DND-41 (cell line): ENCODE data around the gene TMEM39B.
"Not testable (repeated sequence)": the region's sequence is repeated elsewhere in the genome, so short reads cannot be mapped to it uniquely, and the experiment has no call there.

Source experiments
- ATAC-seq: fragments of 200-7000 bp; cut with Tn5 transposase; 3 replicates; pipeline ENCODE4 v1.9.1; 2021; ENCODE audit warnings: low read depth; ENCODE audit not compliant: insufficient read depth
- DNase-seq: peaks from one replicate; pipeline ENCODE4 v3.0.0-alpha.2; 2020
- H2AFZ ChIP-seq: 2 replicates; pipeline ENCODE4 v1.6.0; 2012; ENCODE audit warnings: low read depth, low read length
- H3K27ac ChIP-seq: 2 replicates; pipeline ENCODE4 v1.5.1; 2012; ENCODE audit warnings: low read length, inconsistent platforms
- H3K27me3 ChIP-seq: fragments of 200-600 bp; sonication (generic); 2 replicates; pipeline ENCODE4 v1.6.0; 2012; ENCODE audit warnings: low read length, mild to moderate bottlenecking, inconsistent platforms; ENCODE audit not compliant: insufficient read depth, poor library complexity
- H3K36me3 ChIP-seq: 2 replicates; pipeline ENCODE4 v1.5.1; 2012; ENCODE audit warnings: low read length, inconsistent platforms; ENCODE audit not compliant: insufficient read depth
- H3K4me1 ChIP-seq: 2 replicates; pipeline ENCODE4 v1.5.1; 2012; ENCODE audit warnings: mild to moderate bottlenecking, low read length; ENCODE audit not compliant: insufficient read depth
- H3K4me2 ChIP-seq: 2 replicates; pipeline ENCODE4 v1.6.0; 2012; ENCODE audit warnings: mild to moderate bottlenecking, moderate library complexity, low read length, inconsistent platforms; ENCODE audit not compliant: insufficient read depth
- H3K4me3 ChIP-seq, 2 experiments: fragments of 200-600 bp in 1 of 2; shearing (Covaris generic) in 1 of 2; 2 replicates each; pipeline ENCODE4 v1.5.1; 2012 to 2016; ENCODE audit warnings: inconsistent platforms in 2 of 2, low read length in 2 of 2, mild to moderate bottlenecking in 2 of 2, low read depth in 1 of 2, moderate library complexity in 1 of 2
- H3K79me2 ChIP-seq: 2 replicates; pipeline ENCODE4 v1.6.0; 2012; ENCODE audit warnings: low read length, inconsistent platforms; ENCODE audit not compliant: insufficient read depth
- H3K9ac ChIP-seq: 2 replicates; pipeline ENCODE4 v1.6.0; 2012; ENCODE audit warnings: low read depth, mild to moderate bottlenecking, inconsistent platforms, low read length, moderate library complexity
- H3K9me3 ChIP-seq: 2 replicates; pipeline ENCODE4 v1.5.1; 2012; ENCODE audit warnings: low read length, moderate library complexity, mild to moderate bottlenecking, inconsistent platforms; ENCODE audit not compliant: insufficient read depth, severe bottlenecking
- H4K20me1 ChIP-seq: 2 replicates; pipeline ENCODE4 v1.6.0; 2012; ENCODE audit warnings: low read length; ENCODE audit not compliant: insufficient read depth
- CTCF ChIP-seq: IDR thresholded peaks from 2 replicates; pipeline ENCODE4 v1.5.1; 2012; ENCODE audit warnings: borderline replicate concordance, low read length, moderate library complexity, mild to moderate bottlenecking; ENCODE audit not compliant: poor library complexity, severe bottlenecking; ENCODE audit errors: extremely low read depth
- EZH2 ChIP-seq: IDR thresholded peaks from 3 replicates; pipeline ENCODE4 v1.6.1; 2012; ENCODE audit warnings: borderline replicate concordance, low read depth, mild to moderate bottlenecking, moderate library complexity, low read length, inconsistent platforms; ENCODE audit not compliant: severe bottlenecking

Gene TMEM39B

GRCh38 chr1:32074841-32075240, 2.1 kb downstream of the TMEM39B start:
- no peaks in the 10 kb centered on the region for H3K9me3 ChIP-seq
- H3K27me3 ChIP-seq, result no peaks in the 10 kb centered on the region
- H3K4me1 ChIP-seq, result peaks cover 33% of the 10 kb centered on the region
- DNase-seq (no peak), ATAC-seq (no peak)
- no peak overlapping the region for H3K9ac ChIP-seq
- H3K4me2 ChIP-seq, result peak overlapping the region; percentile 33; the same call in 1 of the 2 replicates
- H3K79me2 ChIP-seq, result peaks cover 42% of the 10 kb centered on the region
- H2AFZ ChIP-seq, result no peak overlapping the region
- peaks cover 56% of the 10 kb centered on the region for H3K36me3 ChIP-seq
- no peak for TF ChIP-seq CTCF
- TF ChIP-seq EZH2, result no peak
- H3K27ac ChIP-seq, result no peak overlapping the region
- peaks cover 20% of the 10 kb centered on the region for H4K20me1 ChIP-seq
- H3K4me3 ChIP-seq, result 0 out of 4 replicates have a peak overlapping the region, but pooled peaks of 1 of the 2 experiments have one; percentile 10

GRCh38 chr1:32077451-32077850, 4.7 kb downstream of the TMEM39B start:
- ATAC-seq (no peak), DNase-seq (no peak)
- TF ChIP-seq EZH2 (no peak), CTCF (no peak)
- H3K9me3 ChIP-seq, result no peaks in the 10 kb centered on the region
- H3K27me3 ChIP-seq, result no peaks in the 10 kb centered on the region
- H3K79me2 ChIP-seq, result peaks cover 42% of the 10 kb centered on the region
- no peak overlapping the region for H3K4me2 ChIP-seq
- H4K20me1 ChIP-seq, result peaks cover 20% of the 10 kb centered on the region
- peaks cover 20% of the 10 kb centered on the region for H3K4me1 ChIP-seq
- peaks cover 68% of the 10 kb centered on the region for H3K36me3 ChIP-seq
- no peak overlapping the region for H3K4me3 ChIP-seq
- no peak overlapping the region for H3K9ac ChIP-seq
- H3K27ac ChIP-seq, result no peak overlapping the region
- H2AFZ ChIP-seq, result no peak overlapping the region

DNA sequence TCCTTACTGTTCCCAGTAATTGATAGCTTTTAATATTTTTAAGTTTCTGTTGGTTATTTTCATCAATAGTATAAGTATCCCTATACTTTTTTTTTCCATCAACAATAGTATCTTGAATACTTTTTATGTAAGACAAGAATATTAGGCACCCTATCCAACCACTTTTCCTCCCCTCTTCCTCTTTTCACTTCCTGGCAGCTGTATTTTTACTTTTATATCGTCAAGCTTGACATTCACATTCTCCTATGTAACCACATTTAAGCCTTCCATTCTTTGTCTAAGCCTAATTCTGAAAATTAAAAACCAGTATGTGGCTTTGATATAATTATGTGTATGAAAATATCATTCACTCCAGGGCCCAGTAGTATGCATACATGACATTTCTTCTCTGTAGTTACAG, 9.3 kb downstream of the TMEM39B start:
- DNase-seq (no peak), ATAC-seq (no peak)
- H3K4me3 ChIP-seq, result no peak overlapping the region
- peaks cover 7% of the 10 kb centered on the region; the same call in 1 of the 2 replicates for H3K79me2 ChIP-seq
- no peak overlapping the region for H3K27ac ChIP-seq
- no peaks in the 10 kb centered on the region for H3K27me3 ChIP-seq
- H2AFZ ChIP-seq, result no peak overlapping the region
- no peaks in the 10 kb centered on the region for H3K9me3 ChIP-seq
- no peak for TF ChIP-seq EZH2
- H3K4me2 ChIP-seq, result no peak overlapping the region
- H3K9ac ChIP-seq, result no peak overlapping the region
- peaks cover 66% of the 10 kb centered on the region for H3K36me3 ChIP-seq
- H4K20me1 ChIP-seq, result no peaks in the 10 kb centered on the region; the same call in 1 of the 2 replicates
- no peaks in the 10 kb centered on the region for H3K4me1 ChIP-seq

GRCh38 chr1:32086381-32086780, 13.6 kb downstream of the TMEM39B start:
- not testable (repeated sequence) for H3K4me3 ChIP-seq, H3K4me2 ChIP-seq, H3K79me2 ChIP-seq, DNase-seq, ATAC-seq, H3K27ac ChIP-seq, H4K20me1 ChIP-seq, H3K9me3 ChIP-seq, H3K4me1 ChIP-seq, H3K9ac ChIP-seq, H2AFZ ChIP-seq, H3K27me3 ChIP-seq
- H3K36me3 ChIP-seq, result peaks cover 59% of the 10 kb centered on the region
